ENCODE measurements around the gene LIMK1. TPM values are rescaled to one million over a fixed set of nuclear protein-coding genes. Genes with fewer than 3 reads are reported as not detected.

The LIMK1 gene
- total RNA-seq: 10 to 100 TPM; 10.4 to 31.0 (median 14.6) TPM

GRCh38 chr7:74083117-74083876 lies at the start of gene LIMK1:
Gene LIMK1, plus strand, starts transcription at chr7:74083804. Its CDS starts 187 bp downstream, at chr7:74083991.
- DNase-seq (ENCODE audit: low spot score) (no peak), ATAC-seq (ENCODE audit: low FRiP score) (peak; percentile 86)
- TF ChIP-seq CTCF (IDR thresholded peaks at IDR 0.05): no peak

GRCh38 chr7:74037609-74038008 lies 46.0 kb upstream of the LIMK1 start:
- no peak for TF ChIP-seq CTCF (IDR thresholded peaks at IDR 0.05)
- no peak for ATAC-seq (ENCODE audit: low FRiP score)
- DNase-seq (ENCODE audit: low spot score): no peak

GRCh38 chr7:74038194-74038961 lies 45.2 kb upstream of the LIMK1 start:
- no peak for DNase-seq (ENCODE audit: low spot score)
- ATAC-seq (ENCODE audit: low FRiP score): no peak
- TF ChIP-seq CTCF (IDR thresholded peaks at IDR 0.05): no peak

GRCh38 chr7:74039337-74039736 lies 44.3 kb upstream of the LIMK1 start:
- no peak for DNase-seq (ENCODE audit: low spot score)
- no peak for ATAC-seq (ENCODE audit: low FRiP score)
- no peak for TF ChIP-seq CTCF (IDR thresholded peaks at IDR 0.05)

- TF ChIP-seq CTCF (IDR thresholded peaks at IDR 0.05): no peak
- no peak for ATAC-seq (ENCODE audit: low FRiP score)
- DNase-seq (ENCODE audit: low spot score): no peak
These were observed 43.4 kb upstream of the LIMK1 start for GRCh38 chr7:74040101-74040790.

- no peak for DNase-seq (ENCODE audit: low spot score)
- no peak for ATAC-seq (ENCODE audit: low FRiP score)
- TF ChIP-seq CTCF (IDR thresholded peaks at IDR 0.05): no peak
These were observed 42.6 kb upstream of the LIMK1 start for GRCh38 chr7:74040791-74041520.
